Smooth muscle cell (in vitro differentiated cells): ENCODE data around the gene ZNF649. TPM values are rescaled to one million over a fixed set of nuclear protein-coding genes. Genes with fewer than 3 reads are reported as not detected.
A peak's percentile ranks its signal among the peaks of the same experiment; 100 is the strongest.

Experiments
- DNase-seq: peaks from one replicate; lab custom pipeline; 2025; ENCODE audit not compliant: unreplicated experiment; lab: John Stamatoyannopoulos, UW
- H2AFZ ChIP-seq: fragments of 200-600 bp; sonication (generic); 2 replicates; pipeline ENCODE4 v1.6.0; 2016; ENCODE audit warnings: antibody characterized with exemption, low read depth, mild to moderate bottlenecking
- H3F3A ChIP-seq: fragments of 200-600 bp; sonication (generic); 2 replicates; pipeline ENCODE4 v1.6.0; 2017; ENCODE audit warnings: antibody characterized with exemption, low read depth
- H3K27ac ChIP-seq: fragments of 200-600 bp; sonication (generic); 2 replicates; pipeline ENCODE4 v1.5.1; 2016; ENCODE audit warnings: low read depth, mild to moderate bottlenecking
- H3K27me3 ChIP-seq: fragments of 200-600 bp; sonication (generic); 2 replicates; pipeline ENCODE4 v1.6.1; 2016; ENCODE audit warnings: low read depth, mild to moderate bottlenecking
- H3K36me3 ChIP-seq: fragments of 200-600 bp; sonication (generic); 2 replicates; pipeline ENCODE4 v1.5.1; 2016; ENCODE audit warnings: low read depth
- H3K4me1 ChIP-seq: fragments of 200-600 bp; sonication (generic); 2 replicates; pipeline ENCODE4 v1.5.1; 2016; ENCODE audit warnings: low read depth
- H3K4me2 ChIP-seq: fragments of 200-600 bp; sonication (generic); 2 replicates; pipeline ENCODE4 v1.6.0; 2016; ENCODE audit warnings: mild to moderate bottlenecking
- H3K4me3 ChIP-seq: fragments of 200-600 bp; sonication (generic); 2 replicates; pipeline ENCODE4 v1.5.1; 2016; ENCODE audit warnings: mild to moderate bottlenecking
- H3K79me2 ChIP-seq: fragments of 200-600 bp; sonication (generic); 2 replicates; pipeline ENCODE4 v1.6.0; 2016; ENCODE audit warnings: low read depth, mild to moderate bottlenecking
- H3K9ac ChIP-seq: fragments of 200-600 bp; sonication (generic); 2 replicates; pipeline ENCODE4 v1.6.0; 2016; ENCODE audit warnings: low read depth
- H3K9me3 ChIP-seq: fragments of 200-600 bp; sonication (generic); replicated peaks from 2 replicates; pipeline ENCODE4 v1.5.1; 2016; ENCODE audit warnings: low read depth
- H4K20me1 ChIP-seq: fragments of 200-600 bp; sonication (generic); 2 replicates; pipeline ENCODE4 v1.6.0; 2016; ENCODE audit warnings: low read depth
- CTCF ChIP-seq: fragments of 200-600 bp; sonication (generic); IDR thresholded peaks from 2 replicates; pipeline ENCODE4 v1.5.1; 2017; ENCODE audit warnings: borderline replicate concordance, mild to moderate bottlenecking, antibody characterized with exemption; ENCODE audit not compliant: insufficient read depth, poor library complexity, severe bottlenecking
- WGBS: methylation state at CpG from one replicate; pipeline ENCODE4 v1.1.7; 2016; ENCODE audit warnings: low lambda C conversion rate; 5-methylcytosine and 5-hydroxymethylcytosine counted together
- polyA plus RNA-seq: library from polyadenylated mRNA; unstranded; fragments of >200 nt; fragmentation: Nextera tagmentation; extraction: Ambion mirVana; gene quantifications from 2 replicates; pipeline ENCODE4 v1.2.1, GENCODE V29; 2016
- total RNA-seq: library from RNA; depleted of rRNA; stranded (reverse); fragments of >200 nt; gene quantifications from 2 replicates; pipeline ENCODE4 v1.2.3, GENCODE V29; 2014

The ZNF649 gene
- total and polyA plus RNA-seq, 2 experiments from 2014 or later = 3.2 to 8.7 TPM

GRCh38 chr19:51944798-51945552 is 40.2 kb upstream of the ZNF649 start:
- 98% methylated on average over 7 of the region's 7 CpGs for WGBS
- Histone ChIP-seq H3K4me3 (no peak overlapping the region), H3K9me3 (peaks cover 72% of the 10 kb centered on the region)

GRCh38 chr19:51938936-51939335 is 34.1 kb upstream of the ZNF649 start:
- no peak for TF ChIP-seq CTCF
- Histone ChIP-seq H3K4me3 (no peak overlapping the region), H3K27ac (no peak overlapping the region), H3K4me2 (no peak overlapping the region), H3F3A (no peaks in the 10 kb centered on the region), H3K27me3 (no peaks in the 10 kb centered on the region), H3K4me1 (no peaks in the 10 kb centered on the region), H3K79me2 (peaks cover under 1% of the 10 kb centered on the region), H2AFZ (no peak overlapping the region), H3K9ac (no peak overlapping the region), H4K20me1 (no peaks in the 10 kb centered on the region), H3K36me3 (peaks cover 77% of the 10 kb centered on the region), H3K9me3 (peaks cover 64% of the 10 kb centered on the region)
- 97% methylated on average over 2 of the region's 2 CpGs for WGBS
- DNase-seq = no peak

More at GRCh38 chr19:51944798-51945552, 40.2 kb upstream of the ZNF649 start:
- no peaks in the 10 kb centered on the region for H3F3A ChIP-seq
- H3K27me3 ChIP-seq = no peaks in the 10 kb centered on the region
- no peaks in the 10 kb centered on the region for H3K79me2 ChIP-seq
- no peak for DNase-seq
- H4K20me1 ChIP-seq = no peaks in the 10 kb centered on the region
- no peak for TF ChIP-seq CTCF
- no peak overlapping the region for H3K27ac ChIP-seq
- H3K4me2 ChIP-seq = no peak overlapping the region
- H3K4me1 ChIP-seq = no peaks in the 10 kb centered on the region
- peaks cover 57% of the 10 kb centered on the region for H3K36me3 ChIP-seq
- no peak overlapping the region for H3K9ac ChIP-seq
- H2AFZ ChIP-seq = no peak overlapping the region

- no peak overlapping the region for H3K27ac ChIP-seq
- H3K79me2 ChIP-seq = peaks cover 20% of the 10 kb centered on the region
- H3K9ac ChIP-seq = no peak overlapping the region
- peaks cover 52% of the 10 kb centered on the region for H3K36me3 ChIP-seq
- no peaks in the 10 kb centered on the region for H3K27me3 ChIP-seq
- no peak overlapping the region for H3K4me2 ChIP-seq
- 94% methylated on average over 8 of the region's 8 CpGs for WGBS
- no peak overlapping the region for H3K4me3 ChIP-seq
- TF ChIP-seq CTCF = no peak
- peaks cover 4% of the 10 kb centered on the region for H3K4me1 ChIP-seq
- no peak overlapping the region for H2AFZ ChIP-seq
- no peaks in the 10 kb centered on the region for H4K20me1 ChIP-seq
- DNase-seq = no peak
- no peaks in the 10 kb centered on the region for H3F3A ChIP-seq
- H3K9me3 ChIP-seq = peaks cover 18% of the 10 kb centered on the region
Measured at GRCh38 chr19:51931921-51932320, 27.1 kb upstream of the ZNF649 start.

GRCh38 chr19:51927859-51928258 is 23.0 kb upstream of the ZNF649 start:
- peaks cover 14% of the 10 kb centered on the region for H3K79me2 ChIP-seq
- peak overlapping the region; percentile 88 for H3K4me2 ChIP-seq
- H4K20me1 ChIP-seq = no peaks in the 10 kb centered on the region
- peaks cover 26% of the 10 kb centered on the region for H3K36me3 ChIP-seq
- H3K4me1 ChIP-seq = peaks cover 4% of the 10 kb centered on the region
- no peak for TF ChIP-seq CTCF
- H3K4me3 ChIP-seq = peak overlapping the region; percentile 77
- H3K27ac ChIP-seq = no peak overlapping the region
- peak overlapping the region; percentile 63 for H3K9ac ChIP-seq
- H3K9me3 ChIP-seq = peaks cover 6% of the 10 kb centered on the region
- no peaks in the 10 kb centered on the region for H3F3A ChIP-seq
- 42% methylated on average over 13 of the region's 13 CpGs for WGBS
- H2AFZ ChIP-seq = peak overlapping the region; percentile 96
- DNase-seq = no peak
- H3K27me3 ChIP-seq = no peaks in the 10 kb centered on the region
